HG03097 (cell line): ENCODE results near the gene ETF1.
"Not testable (repeated sequence)": the region's sequence is repeated elsewhere in the genome, so short reads cannot be mapped to it uniquely, and the experiment has no call there.

Experiments
- ATAC-seq: cut with Tn5 transposase; IDR thresholded peaks from one replicate; pipeline ENCODE4 v1.9.1; 2021; ENCODE audit not compliant: unreplicated experiment, low FRiP score

Gene ETF1

GRCh38 chr5:138533973-138534941 lies 8.8 kb downstream of the ETF1 start:
- ATAC-seq: no peak

- no peak for ATAC-seq
Observed at GRCh38 chr5:138529812-138530211, 13.2 kb downstream of the ETF1 start.

- ATAC-seq: no peak
Observed at GRCh38 chr5:138528744-138529469, 14.1 kb downstream of the ETF1 start.

GRCh38 chr5:138528208-138528607 lies 14.8 kb downstream of the ETF1 start:
- no peak for ATAC-seq

GRCh38 chr5:138527170-138527569 lies 15.9 kb downstream of the ETF1 start:
- ATAC-seq: no peak

GRCh38 chr5:138523406-138523805 lies 19.6 kb downstream of the ETF1 start:
- ATAC-seq: no peak

GRCh38 chr5:138520971-138521370 lies 22.1 kb downstream of the ETF1 start:
- no peak for ATAC-seq

- ATAC-seq: no peak
Observed at GRCh38 chr5:138517437-138517836, 25.6 kb downstream of the ETF1 start.

GRCh38 chr5:138515556-138516245 lies 27.3 kb downstream of the ETF1 start:
- ATAC-seq: no peak

GRCh38 chr5:138514021-138514420 lies 29.0 kb downstream of the ETF1 start:
- ATAC-seq: no peak

- no peak for ATAC-seq
Observed at GRCh38 chr5:138508958-138509357, 34.1 kb downstream of the ETF1 start.

GRCh38 chr5:138507485-138507884 lies 35.6 kb downstream of the ETF1 start:
- ATAC-seq: not testable (repeated sequence)

GRCh38 chr5:138506370-138507306 lies 36.4 kb downstream of the ETF1 start:
- no peak for ATAC-seq

GRCh38 chr5:138504799-138505198 lies 38.2 kb downstream of the ETF1 start:
- ATAC-seq: no peak

GRCh38 chr5:138503487-138504270 lies 39.4 kb downstream of the ETF1 start:
- ATAC-seq: no peak

GRCh38 chr5:138502521-138502920 lies 40.5 kb downstream of the ETF1 start:
- ATAC-seq: no peak

- no peak for ATAC-seq
Observed at GRCh38 chr5:138502121-138502520, 40.9 kb downstream of the ETF1 start.

- no peak for ATAC-seq
Observed at GRCh38 chr5:138498376-138498775, 44.7 kb downstream of the ETF1 start.

- ATAC-seq: no peak
Observed at GRCh38 chr5:138495351-138495750, 47.7 kb downstream of the ETF1 start.
